Keratinocyte (primary cell): Measurements from ENCODE around the gene SASH1. TPM values are rescaled to one million over a fixed set of nuclear protein-coding genes. Genes with fewer than 3 reads are reported as not detected.

ENCODE experiments used
- DNase-seq: peaks from one replicate; pipeline ENCODE4 v3.0.0-alpha.2; 2011; ENCODE audit warnings: low read depth, missing footprints, low spot score
- FAIRE-seq: peaks from 2 replicates; lab custom pipeline; 2011; peaks lifted over from hg19 to GRCh38; lab: Jason Lieb, UNC
- H2AFZ ChIP-seq: 2 replicates; pipeline ENCODE4 v1.6.0; 2012; ENCODE audit warnings: low read length, control low read depth, inconsistent platforms; ENCODE audit not compliant: control insufficient read depth
- H3K27ac ChIP-seq: 2 replicates; pipeline ENCODE4 v1.5.1; 2011; ENCODE audit warnings: low read length; ENCODE audit not compliant: control insufficient read depth, insufficient read depth
- H3K27me3 ChIP-seq: 3 replicates; pipeline ENCODE4 v1.6.0; 2011; ENCODE audit warnings: low read length; ENCODE audit not compliant: control insufficient read depth, insufficient read depth; ENCODE audit errors: extremely low read depth
- H3K36me3 ChIP-seq, 2 experiments: 2 replicates in 1 of 2; 3 replicates in 1 of 2; pipeline ENCODE4 v1.5.1; 2011; ENCODE audit warnings: low read length in 2 of 2, mild to moderate bottlenecking in 1 of 2; ENCODE audit not compliant: control insufficient read depth in 2 of 2, insufficient read depth in 2 of 2; ENCODE audit errors: extremely low read depth in 1 of 2
- H3K4me1 ChIP-seq: 3 replicates; pipeline ENCODE4 v1.5.1; 2011; ENCODE audit warnings: low read length; ENCODE audit not compliant: control insufficient read depth, insufficient read depth; ENCODE audit errors: extremely low read depth
- H3K4me2 ChIP-seq: 3 replicates; pipeline ENCODE4 v1.6.0; 2011; ENCODE audit warnings: low read depth, low read length; ENCODE audit not compliant: control insufficient read depth, insufficient read depth; ENCODE audit errors: extremely low read depth
- H3K4me3 ChIP-seq, 3 experiments: fragments of 200-600 bp in 1 of 3; sonication (generic) in 1 of 3; 2 replicates in 2 of 3; 3 replicates in 1 of 3; pipeline ENCODE4 v1.5.1; 2011 to 2016; ENCODE audit warnings: low read length in 3 of 3, mild to moderate bottlenecking in 3 of 3, control low read depth in 2 of 3, inconsistent platforms in 1 of 3, low read depth in 1 of 3, mixed read lengths in 1 of 3, mixed run types in 1 of 3, moderate library complexity in 1 of 3; ENCODE audit not compliant: control insufficient read depth in 2 of 3, insufficient read depth in 2 of 3; ENCODE audit errors: extremely low read depth in 1 of 3
- H3K79me2 ChIP-seq: 2 replicates; pipeline ENCODE4 v1.6.0; 2012; ENCODE audit warnings: low read length; ENCODE audit not compliant: control insufficient read depth, insufficient read depth
- H3K9ac ChIP-seq: 3 replicates; pipeline ENCODE4 v1.6.0; 2011; ENCODE audit warnings: low read length; ENCODE audit not compliant: control insufficient read depth, insufficient read depth; ENCODE audit errors: extremely low read depth
- H3K9me1 ChIP-seq: 3 replicates; pipeline ENCODE4 v1.6.0; 2011; ENCODE audit warnings: low read length; ENCODE audit not compliant: control insufficient read depth, insufficient read depth; ENCODE audit errors: extremely low read depth
- H3K9me3 ChIP-seq: 2 replicates; pipeline ENCODE4 v1.5.1; 2012; ENCODE audit warnings: low read depth, low read length; ENCODE audit not compliant: control insufficient read depth
- H4K20me1 ChIP-seq: 3 replicates; pipeline ENCODE4 v1.6.0; 2011; ENCODE audit warnings: low read length; ENCODE audit not compliant: control insufficient read depth, insufficient read depth; ENCODE audit errors: extremely low read depth
- CTCF ChIP-seq, 3 experiments: IDR thresholded peaks in 1 of 3; conservative IDR thresholded peaks in 1 of 3; optimal IDR thresholded peaks in 1 of 3; 2 replicates in 2 of 3; 3 replicates in 1 of 3; pipeline versions ENCODE3 to v1.5.1; 2011; ENCODE audit warnings: low read length in 3 of 3, mild to moderate bottlenecking in 3 of 3, moderate library complexity in 2 of 3, control low read depth in 1 of 3, inconsistent platforms in 1 of 3; ENCODE audit not compliant: insufficient read depth in 2 of 3; ENCODE audit errors: extremely low read depth in 1 of 3
- EZH2 ChIP-seq: IDR thresholded peaks from one replicate; pipeline ENCODE4 v1.6.1; 2012; ENCODE audit warnings: inconsistent platforms, mild to moderate bottlenecking, low read length, moderate library complexity
- dilution Hi-C: fragments of 300-500 bp; cut with MboI; formaldehyde crosslinking; loops from one replicate; pipeline ENCODE4 v1.7.0; 2020; ENCODE audit warnings: low sequenced_read_pairs; ENCODE audit not compliant: extremely low pct_ligation_motif_present
- polyA plus RNA-seq, 5 experiments: library from polyadenylated mRNA; depleted of rRNA in 3 of 5; stranded (reverse) in 3 of 5; stranded (forward) in 1 of 5; unstranded in 1 of 5; fragments of >200 nt; gene quantifications; 1 replicate in 1 of 5; 2 replicates in 3 of 5; 3 replicates in 1 of 5; pipeline versions ENCODE4 v1.2.1 to v1.2.3, GENCODE V29; 2011 to 2012; ENCODE audit warnings: missing spikeins in 2 of 5, low read depth in 1 of 5, low replicate concordance in 1 of 5

Gene SASH1
- polyA plus RNA-seq, 1 donor (not counting 4 experiments of a cell fraction or from before 2014, with no cell fraction given) = 4.4 TPM

GRCh38 chr6:148551226-148551625 lies 208.6 kb downstream of the SASH1 start:
- Histone ChIP-seq H2AFZ (no peak overlapping the region), H3K4me1 (no peaks in the 10 kb centered on the region), H3K27me3 (no peaks in the 10 kb centered on the region), H4K20me1 (no peaks in the 10 kb centered on the region), H3K4me3 (no peak overlapping the region), H3K9me3 (no peaks in the 10 kb centered on the region), H3K27ac (no peak overlapping the region), H3K9me1 (no peaks in the 10 kb centered on the region), H3K4me2 (no peak overlapping the region), H3K36me3 (peaks cover 0 to 6% of the 10 kb centered on the region in 2 experiments), H3K9ac (no peak overlapping the region), H3K79me2 (no peaks in the 10 kb centered on the region)
- DNase-seq = no peak
- no peak for FAIRE-seq
- no peak for TF ChIP-seq EZH2
- TF ChIP-seq CTCF (optimal IDR thresholded peaks at IDR 0.05 in 1 of 3, IDR thresholded peaks at IDR 0.05 in 1 of 3, conservative IDR thresholded peaks at IDR 0.05 in 1 of 3; ENCODE audit: extremely low read depth in 1 of 3, insufficient read depth in 2 of 3, low read length in 3 of 3) = no peak
- dilution Hi-C loops = no loop called here

- Histone ChIP-seq H4K20me1 (no peaks in the 10 kb centered on the region), H3K4me3 (no peak overlapping the region), H3K36me3 (no peaks in the 10 kb centered on the region), H3K4me2 (no peak overlapping the region), H3K4me1 (peaks cover 3% of the 10 kb centered on the region), H3K9me3 (no peaks in the 10 kb centered on the region), H3K9me1 (no peaks in the 10 kb centered on the region), H2AFZ (no peak overlapping the region), H3K27ac (no peak overlapping the region), H3K79me2 (no peaks in the 10 kb centered on the region), H3K27me3 (no peaks in the 10 kb centered on the region), H3K9ac (no peak overlapping the region)
- DNase-seq = no peak
- no peak for FAIRE-seq
- dilution Hi-C loops = no loop called here
- TF ChIP-seq EZH2 (no peak), CTCF (optimal IDR thresholded peaks at IDR 0.05 in 1 of 3, IDR thresholded peaks at IDR 0.05 in 1 of 3, conservative IDR thresholded peaks at IDR 0.05 in 1 of 3; ENCODE audit: extremely low read depth in 1 of 3, insufficient read depth in 2 of 3, low read length in 3 of 3) (no peak)
Observed at GRCh38 chr6:148556410-148556809, 213.8 kb downstream of the SASH1 start.
